Pancreas (tissue), 10 donors: ENCODE results near the gene GADD45B. TPM values are rescaled to one million over a fixed set of nuclear protein-coding genes. Genes with fewer than 3 reads are reported as not detected.

Experiments
- ATAC-seq, 4 donors: fragments of 200-7000 bp; cut with Tn5 transposase; one replicate each; pipeline versions ENCODE4 v1.8.0 to v1.9.1; 2020; ENCODE audit warnings: mild to moderate bottlenecking in 4 of 4, moderate library complexity in 4 of 4
- DNase-seq, 6 donors: peaks; one replicate each; pipeline ENCODE4 v3.0.0-alpha.2; 2020
- FAIRE-seq: peaks from 2 replicates; lab custom pipeline; 2012; peaks lifted over from hg19 to GRCh38; lab: Jason Lieb, UNC
- H3K27ac ChIP-seq, 4 donors: fragments of 200-600 bp; sonication (generic); 1 replicate in 3 of 4; 2 replicates in 1 of 4; pipeline versions ENCODE4 v1.5.0 to v1.8.0; 2020
- H3K27me3 ChIP-seq, 4 donors: fragments of 200-600 bp; one replicate each; pipeline ENCODE4 v1.8.0; 2021
- H3K36me3 ChIP-seq, 3 donors: fragments of 200-600 bp; sonication (generic) in 1 of 3; one replicate each; pipeline versions ENCODE4 v1.5.0 to v1.8.0; 2020 to 2021
- H3K4me1 ChIP-seq, 3 donors: fragments of 200-600 bp; one replicate each; pipeline ENCODE4 v1.8.0; 2021
- H3K4me3 ChIP-seq, 4 donors: fragments of 200-600 bp; sonication (generic) in 2 of 4; one replicate each; pipeline versions ENCODE4 v1.5.0 to v1.8.0; 2020 to 2021
- H3K9me3 ChIP-seq, 4 donors: fragments of 200-600 bp; one replicate each; pipeline ENCODE4 v1.8.0; 2021
- WGBS, 2 donors: extraction: QIAGEN DNeasy Blood & Tissue Kit; methylation state at CpG; one replicate each; pipeline ENCODE4 v1.1.7; 2013; 5-methylcytosine and 5-hydroxymethylcytosine counted together
- intact Hi-C, 3 donors: fragments of 100-400 bp; cut with DNase I; formaldehyde crosslinking; loops; one replicate each; pipeline versions ENCODE4 v1.11.1 to v1.14.2; 2022
- polyA plus RNA-seq, 2 donors: library from polyadenylated mRNA; stranded (reverse); fragments of 200-250 nt; gene quantifications; one replicate each; pipeline ENCODE4 v1.2.3, GENCODE V29; 2013
- total RNA-seq, 6 donors: library from RNA; stranded (reverse); fragmentation: NEBNext Ultra II Directional in 4 of 6; extraction: Animal tissue kit (Norgen Biotek cat#: 25700) in 4 of 6; gene quantifications; one replicate each; pipeline versions ENCODE4 v1.2.1 to v1.2.4, GENCODE V29; 2021 to 2023
- TF ChIP-seq, protein P1 (sequence below), 4 donors: fragments of 200-600 bp; sonication (generic) in 3 of 4; IDR thresholded peaks; one replicate each; pipeline versions ENCODE4 v1.5.0 to v1.8.0; 2021; ENCODE audit warnings: antibody characterized with exemption in 4 of 4
- donor health status: healthy with polysubstance abuse.
- donor health status: DM: no; HTN: no; CAD: no; lungs with moderate emphysema.
- donor health status: DM: no; HTN: no; CAD: no.
- donor health status: control.
- donor health status: control.
- donor health status: Bipolar disorder and iron deficiency.
- donor health status: DM: yes; HTN: yes; CAD: no.
- donor health status: DM: no; HTN: no; CAD: no.
- donor health status: DM: no; HTN: no; CAD: no.
- donor health status: DM: yes; HTN: yes; CAD: no.

The GADD45B gene
- total and polyA plus RNA-seq, 8 donors = 20.4 to 237 (median 47.9) TPM

GRCh38 chr19:2494084-2494446, 18.1 kb downstream of the GADD45B start:
- Histone ChIP-seq H3K27ac (no peak overlapping the region), H3K4me1 (peaks cover 7 to 32% (median 16%) of the 10 kb centered on the region in 3 donors), H3K4me3 (peak overlapping the region in 1 of 4 donors; percentile 63), H3K36me3 (no peaks in the 10 kb centered on the region), H3K27me3 (no peaks in the 10 kb centered on the region), H3K9me3 (no peaks in the 10 kb centered on the region)
- ATAC-seq = no peak
- TF ChIP-seq, protein P1, sequence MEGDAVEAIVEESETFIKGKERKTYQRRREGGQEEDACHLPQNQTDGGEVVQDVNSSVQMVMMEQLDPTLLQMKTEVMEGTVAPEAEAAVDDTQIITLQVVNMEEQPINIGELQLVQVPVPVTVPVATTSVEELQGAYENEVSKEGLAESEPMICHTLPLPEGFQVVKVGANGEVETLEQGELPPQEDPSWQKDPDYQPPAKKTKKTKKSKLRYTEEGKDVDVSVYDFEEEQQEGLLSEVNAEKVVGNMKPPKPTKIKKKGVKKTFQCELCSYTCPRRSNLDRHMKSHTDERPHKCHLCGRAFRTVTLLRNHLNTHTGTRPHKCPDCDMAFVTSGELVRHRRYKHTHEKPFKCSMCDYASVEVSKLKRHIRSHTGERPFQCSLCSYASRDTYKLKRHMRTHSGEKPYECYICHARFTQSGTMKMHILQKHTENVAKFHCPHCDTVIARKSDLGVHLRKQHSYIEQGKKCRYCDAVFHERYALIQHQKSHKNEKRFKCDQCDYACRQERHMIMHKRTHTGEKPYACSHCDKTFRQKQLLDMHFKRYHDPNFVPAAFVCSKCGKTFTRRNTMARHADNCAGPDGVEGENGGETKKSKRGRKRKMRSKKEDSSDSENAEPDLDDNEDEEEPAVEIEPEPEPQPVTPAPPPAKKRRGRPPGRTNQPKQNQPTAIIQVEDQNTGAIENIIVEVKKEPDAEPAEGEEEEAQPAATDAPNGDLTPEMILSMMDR (IDR thresholded peaks at IDR 0.05) = no peak
- peak in 1 of 6 donors; percentile 41 for DNase-seq
- intact Hi-C loops = no loop called here
- WGBS, 2 donors = 58 to 64% methylated on average over 21 of the region's 21 CpGs
- FAIRE-seq = no peak

GRCh38 chr19:2494447-2495129, 18.7 kb downstream of the GADD45B start:
- Histone ChIP-seq H3K4me3 (peak overlapping the region; percentile 20 to 63 (median 40)), H3K27ac (peak overlapping the region; percentile 54 to 88 (median 78)), H3K27me3 (no peaks in the 10 kb centered on the region), H3K36me3 (no peaks in the 10 kb centered on the region), H3K9me3 (no peaks in the 10 kb centered on the region), H3K4me1 (peaks cover 7 to 30% (median 16%) of the 10 kb centered on the region in 3 donors)
- WGBS, 2 donors = 5 to 7% methylated on average over 52 to 72 of the region's 72 CpGs
- intact Hi-C loops = loop anchor here in 1 of 3 donors (5.0 kb wide), 1 partner anchor 83 kb away; no protein-coding TSS in a partner anchor
- no peak for FAIRE-seq
- peak; percentile 47 to 68 (median 58) for ATAC-seq
- TF ChIP-seq, protein P1 (IDR thresholded peaks at IDR 0.05) = no peak
- DNase-seq = peak; percentile 66 to 87 (median 76)

DNA sequence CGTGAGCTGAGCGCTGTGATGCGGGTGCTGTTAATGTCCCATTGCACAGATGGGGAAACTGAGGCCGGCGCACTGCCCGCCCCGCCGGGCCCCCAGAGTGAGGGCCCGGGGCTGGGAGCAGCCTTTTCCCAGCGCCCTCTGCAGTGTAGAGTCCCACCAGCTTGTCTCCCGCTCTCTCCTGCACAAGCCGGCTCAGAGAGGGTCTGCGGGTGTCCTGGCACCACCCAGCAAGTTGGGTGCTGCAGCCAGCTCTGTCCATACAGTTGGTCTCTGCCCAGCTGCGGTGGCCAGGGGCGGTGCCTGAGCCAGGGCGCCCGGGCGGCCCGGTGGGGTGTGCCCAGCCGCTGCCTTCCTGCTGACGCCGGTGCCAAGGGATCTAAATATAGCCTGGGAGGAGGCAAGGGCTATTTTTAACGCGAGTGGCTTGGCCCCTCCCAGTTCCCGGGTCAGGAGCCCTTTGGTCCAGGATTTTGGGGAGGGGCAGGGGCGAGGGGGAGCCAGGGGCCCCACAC, 19.3 kb downstream of the GADD45B start:
- Histone ChIP-seq H3K27me3 (no peaks in the 10 kb centered on the region), H3K9me3 (no peaks in the 10 kb centered on the region), H3K4me3 (peak overlapping the region; percentile 20 to 63 (median 40)), H3K27ac (peak overlapping the region; percentile 54 to 88 (median 78)), H3K36me3 (no peaks in the 10 kb centered on the region), H3K4me1 (peaks cover 7 to 24% (median 16%) of the 10 kb centered on the region in 3 donors)
- intact Hi-C loops = loop anchor here in 1 of 3 donors (5.0 kb wide), 1 partner anchor 82 kb away; no protein-coding TSS in a partner anchor
- FAIRE-seq (no peak), DNase-seq (peak; percentile 81 to 93 (median 88)), ATAC-seq (peak; percentile 81 to 90 (median 84))
- WGBS, 2 donors = 0 to 1% methylated on average over 14 to 26 of the region's 26 CpGs
- TF ChIP-seq, protein P1 (IDR thresholded peaks at IDR 0.05) = no peak

DNA sequence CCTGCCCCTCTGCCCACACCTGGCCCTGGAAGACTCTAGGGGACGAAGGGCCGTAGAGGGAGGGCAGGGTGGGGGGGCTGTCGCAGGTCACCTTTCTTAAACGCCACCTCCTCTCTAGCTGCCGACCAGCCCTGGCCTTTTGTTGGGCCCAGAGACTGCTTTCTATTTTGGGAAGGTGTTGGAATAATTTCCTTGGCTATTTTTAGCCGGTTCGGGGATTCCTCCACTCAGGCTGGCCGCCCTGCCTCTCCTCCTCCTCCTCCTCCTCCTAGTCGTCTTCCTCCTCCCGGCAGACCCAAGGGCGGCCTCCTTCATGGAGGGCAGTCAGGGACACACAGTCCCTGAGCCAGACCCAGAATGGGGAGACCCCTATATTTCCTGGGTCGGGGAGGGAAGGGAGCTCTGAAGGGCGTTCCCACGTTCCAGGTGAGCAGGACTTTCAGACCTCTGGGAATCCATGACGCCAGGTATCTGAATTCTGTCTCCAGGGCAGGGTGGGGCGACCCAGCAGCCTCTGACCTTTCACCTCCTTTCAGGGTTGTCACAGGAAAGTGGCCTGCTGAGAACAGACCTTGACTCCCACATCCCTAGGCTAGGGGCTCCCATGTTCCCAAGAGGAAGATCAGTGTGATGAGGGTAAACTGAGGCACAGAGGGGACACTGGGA, 19.9 kb downstream of the GADD45B start:
- Histone ChIP-seq H3K36me3 (no peaks in the 10 kb centered on the region), H3K4me3 (peak overlapping the region in 2 of 4 donors; percentile 50 to 63), H3K27ac (peak overlapping the region; percentile 54 to 88 (median 78)), H3K4me1 (peaks cover 7 to 20% (median 15%) of the 10 kb centered on the region in 3 donors), H3K9me3 (no peaks in the 10 kb centered on the region), H3K27me3 (no peaks in the 10 kb centered on the region)
- DNase-seq (peak in 3 of 6 donors; percentile 45 to 67 (median 61)), ATAC-seq (peak in 2 of 4 donors; percentile 11 to 44), FAIRE-seq (no peak)
- TF ChIP-seq, protein P1 (IDR thresholded peaks at IDR 0.05) = no peak
- WGBS, 2 donors = 11 to 15% methylated on average over 15 to 16 of the region's 16 CpGs
- intact Hi-C loops = loop anchor here in 1 of 3 donors (5.0 kb wide), 1 partner anchor 82 kb away; no protein-coding TSS in a partner anchor
